ENCODE measurements around the gene ZNF740.

Gene ZNF740

GRCh38 chr12:53214687-53215455 lies 34.3 kb downstream of the ZNF740 start:
- no peak for DNase-seq

- DNase-seq, result no peak
These were observed 35.0 kb downstream of the ZNF740 start for GRCh38 chr12:53215497-53215896.

GRCh38 chr12:53217051-53217930 lies 36.8 kb downstream of the ZNF740 start:
- peak; percentile 48 for DNase-seq

- DNase-seq, result no peak
These were observed 37.4 kb downstream of the ZNF740 start for GRCh38 chr12:53217931-53218307.

- no peak for DNase-seq
These were observed 38.2 kb downstream of the ZNF740 start for GRCh38 chr12:53218551-53219291.

- DNase-seq, result peak; percentile 49
These were observed 38.9 kb downstream of the ZNF740 start for GRCh38 chr12:53219292-53219955.

- peak; percentile 71 for DNase-seq
These were observed 39.6 kb downstream of the ZNF740 start for GRCh38 chr12:53219956-53220693.

GRCh38 chr12:53220694-53221202 lies 40.2 kb downstream of the ZNF740 start:
- DNase-seq, result peak; percentile 96

- peak; percentile 76 for DNase-seq
These were observed 40.9 kb downstream of the ZNF740 start for GRCh38 chr12:53221203-53222080.

GRCh38 chr12:53222170-53222721 lies 41.7 kb downstream of the ZNF740 start:
- peak; percentile 78 for DNase-seq

- no peak for DNase-seq
These were observed 42.3 kb downstream of the ZNF740 start for GRCh38 chr12:53222806-53223261.

GRCh38 chr12:53223389-53224060 lies 43.0 kb downstream of the ZNF740 start:
- DNase-seq, result peak; percentile 76

GRCh38 chr12:53224061-53224896 lies 43.8 kb downstream of the ZNF740 start:
- DNase-seq, result peak; percentile 49

GRCh38 chr12:53224897-53225634 lies 44.5 kb downstream of the ZNF740 start:
- no peak for DNase-seq

GRCh38 chr12:53225635-53226424 lies 45.3 kb downstream of the ZNF740 start:
- DNase-seq, result no peak

- DNase-seq, result no peak
These were observed 46.3 kb downstream of the ZNF740 start for GRCh38 chr12:53226815-53227214.

- no peak for DNase-seq
These were observed 46.8 kb downstream of the ZNF740 start for GRCh38 chr12:53227341-53227740.
